Urinary bladder (tissue), 4 donors: ENCODE results near the gene CYP27B1. TPM values are rescaled to one million over a fixed set of nuclear protein-coding genes. Genes with fewer than 3 reads are reported as not detected.

Experiments used
- DNase-seq: peaks from one replicate; pipeline ENCODE4 v3.0.0-alpha.2; 2015; ENCODE audit errors: extremely low spot score
- H3K27ac ChIP-seq: one replicate; pipeline ENCODE4 v1.5.1; 2013; ENCODE audit warnings: low read depth, mild to moderate bottlenecking, moderate library complexity
- H3K36me3 ChIP-seq: one replicate; pipeline ENCODE4 v1.6.1; 2013; ENCODE audit warnings: mild to moderate bottlenecking, moderate library complexity; ENCODE audit not compliant: insufficient read depth
- H3K4me1 ChIP-seq: one replicate; pipeline ENCODE4 v1.6.1; 2013; ENCODE audit warnings: mild to moderate bottlenecking, moderate library complexity; ENCODE audit not compliant: insufficient read depth
- H3K4me3 ChIP-seq: one replicate; pipeline ENCODE4 v1.5.1; 2013; ENCODE audit warnings: low read depth, low read length
- WGBS: extraction: QIAGEN DNeasy Blood & Tissue Kit; methylation state at CpG from one replicate; pipeline ENCODE4 v1.1.7; 2013; 5-methylcytosine and 5-hydroxymethylcytosine counted together
- polyA plus RNA-seq: library from polyadenylated mRNA; stranded (reverse); fragments of 200-250 nt; gene quantifications from one replicate; pipeline ENCODE4 v1.2.3, GENCODE V29; 2013
- total RNA-seq: library from RNA; depleted of rRNA; stranded (reverse); fragments of >200 nt; gene quantifications from one replicate; pipeline ENCODE4 v1.2.3, GENCODE V29; 2014
- donor health status: healthy with polysubstance abuse.
- donor health status: healthy.

Gene CYP27B1
- total RNA-seq = 0.16 TPM
- polyA plus RNA-seq = 0.57 TPM

- H3K4me1 ChIP-seq = no peaks in the 10 kb centered on the region
- no peak for DNase-seq
- no peak within 1 kb of the TSS for H3K27ac ChIP-seq
- 4% methylated on average over 38 of the region's 38 CpGs for WGBS
- H3K36me3 ChIP-seq = no peaks in the 10 kb centered on the region
- H3K4me3 ChIP-seq = no peak within 1 kb of the TSS
Measured at GRCh38 chr12:57766464-57767304, at the start of gene CYP27B1. CYP27B1 (minus strand) TSS chr12:57767078; CDS start chr12:57767041, 37 bp downstream.

GRCh38 chr12:57816001-57816854 is 49.4 kb upstream of the CYP27B1 start:
- Histone ChIP-seq H3K4me1 (no peaks in the 10 kb centered on the region), H3K4me3 (no peak overlapping the region), H3K36me3 (peaks cover 1% of the 10 kb centered on the region), H3K27ac (no peak overlapping the region)
- no peak for DNase-seq
- 51% methylated on average over 3 of the region's 3 CpGs for WGBS

- no peaks in the 10 kb centered on the region for H3K4me1 ChIP-seq
- no peak for DNase-seq
- no peak overlapping the region for H3K4me3 ChIP-seq
- H3K36me3 ChIP-seq = peaks cover 1% of the 10 kb centered on the region
- no peak overlapping the region for H3K27ac ChIP-seq
- 77% methylated on average over 13 of the region's 13 CpGs for WGBS
Measured at GRCh38 chr12:57815177-57816000, 48.5 kb upstream of the CYP27B1 start.

GRCh38 chr12:57813971-57814772 is 47.3 kb upstream of the CYP27B1 start:
- Histone ChIP-seq H3K4me3 (no peak overlapping the region), H3K36me3 (no peaks in the 10 kb centered on the region), H3K27ac (no peak overlapping the region), H3K4me1 (no peaks in the 10 kb centered on the region)
- 64% methylated on average over 17 of the region's 17 CpGs for WGBS
- no peak for DNase-seq

GRCh38 chr12:57813111-57813970 is 46.5 kb upstream of the CYP27B1 start:
- 85% methylated on average over 14 of the region's 14 CpGs for WGBS
- Histone ChIP-seq H3K36me3 (no peaks in the 10 kb centered on the region), H3K4me3 (no peak overlapping the region), H3K27ac (no peak overlapping the region), H3K4me1 (no peaks in the 10 kb centered on the region)
- DNase-seq = no peak

GRCh38 chr12:57811028-57811755 is 44.3 kb upstream of the CYP27B1 start:
- Histone ChIP-seq H3K4me1 (no peaks in the 10 kb centered on the region), H3K36me3 (no peaks in the 10 kb centered on the region), H3K27ac (no peak overlapping the region), H3K4me3 (no peak overlapping the region)
- no peak for DNase-seq
- WGBS = 92% methylated on average over 10 of the region's 10 CpGs

GRCh38 chr12:57810450-57810849 is 43.6 kb upstream of the CYP27B1 start:
- Histone ChIP-seq H3K4me3 (no peak overlapping the region), H3K36me3 (no peaks in the 10 kb centered on the region), H3K27ac (no peak overlapping the region), H3K4me1 (no peaks in the 10 kb centered on the region)
- no peak for DNase-seq
- 92% methylated on average over 5 of the region's 5 CpGs for WGBS

GRCh38 chr12:57809425-57809824 is 42.5 kb upstream of the CYP27B1 start:
- no peak for DNase-seq
- Histone ChIP-seq H3K27ac (no peak overlapping the region), H3K4me3 (no peak overlapping the region), H3K36me3 (no peaks in the 10 kb centered on the region), H3K4me1 (no peaks in the 10 kb centered on the region)
- 93% methylated on average over 3 of the region's 3 CpGs for WGBS

GRCh38 chr12:57808351-57808750 is 41.5 kb upstream of the CYP27B1 start:
- Histone ChIP-seq H3K4me3 (no peak overlapping the region), H3K27ac (no peak overlapping the region), H3K36me3 (no peaks in the 10 kb centered on the region), H3K4me1 (no peaks in the 10 kb centered on the region)
- WGBS = 88% methylated on average over 5 of the region's 5 CpGs
- no peak for DNase-seq

GRCh38 chr12:57807285-57807684 is 40.4 kb upstream of the CYP27B1 start:
- H3K36me3 ChIP-seq = no peaks in the 10 kb centered on the region
- H3K4me3 ChIP-seq = no peak overlapping the region
- WGBS = 93% methylated on average over 9 of the region's 9 CpGs
- H3K4me1 ChIP-seq = no peaks in the 10 kb centered on the region
- no peak for DNase-seq
- H3K27ac ChIP-seq = no peak overlapping the region

GRCh38 chr12:57806677-57807076 is 39.8 kb upstream of the CYP27B1 start:
- WGBS = 97% methylated on average over 3 of the region's 3 CpGs
- no peak overlapping the region for H3K27ac ChIP-seq
- no peak for DNase-seq
- no peak overlapping the region for H3K4me3 ChIP-seq
- no peaks in the 10 kb centered on the region for H3K36me3 ChIP-seq
- H3K4me1 ChIP-seq = no peaks in the 10 kb centered on the region
